Kidney epithelial cell (primary cell): ENCODE measurements around the gene SAMD4A. TPM values are rescaled to one million over a fixed set of nuclear protein-coding genes. Genes with fewer than 3 reads are reported as not detected.
A peak's percentile ranks its signal among the peaks of the same experiment; 100 is the strongest.

Experiments
- DNase-seq: peaks from one replicate; pipeline ENCODE4 v3.0.0-alpha.2; 2010; ENCODE audit warnings: low read depth
- H3K27me3 ChIP-seq: 2 replicates; pipeline ENCODE4 v1.6.0; 2011; ENCODE audit warnings: low read length; ENCODE audit not compliant: control insufficient read depth, insufficient read depth
- H3K36me3 ChIP-seq: 2 replicates; pipeline ENCODE4 v1.5.1; 2011; ENCODE audit warnings: low read length; ENCODE audit not compliant: control insufficient read depth, insufficient read depth
- H3K4me3 ChIP-seq: 2 replicates; pipeline ENCODE4 v1.5.1; 2011; ENCODE audit warnings: low read depth, mild to moderate bottlenecking, control low read depth, low read length
- CTCF ChIP-seq: IDR thresholded peaks from 2 replicates; pipeline ENCODE4 v1.5.1; 2011; ENCODE audit warnings: mild to moderate bottlenecking, moderate library complexity, low read length, control low read depth, inconsistent platforms; ENCODE audit not compliant: insufficient read depth, poor library complexity, severe bottlenecking
- total RNA-seq: library from RNA; depleted of rRNA; stranded (reverse); fragments of >200 nt; gene quantifications from 2 replicates; pipeline ENCODE4 v1.2.3, GENCODE V29; 2015

SAMD4A gene
- total RNA-seq, 1 donor from 2014 or later = 14.5 TPM

DNA sequence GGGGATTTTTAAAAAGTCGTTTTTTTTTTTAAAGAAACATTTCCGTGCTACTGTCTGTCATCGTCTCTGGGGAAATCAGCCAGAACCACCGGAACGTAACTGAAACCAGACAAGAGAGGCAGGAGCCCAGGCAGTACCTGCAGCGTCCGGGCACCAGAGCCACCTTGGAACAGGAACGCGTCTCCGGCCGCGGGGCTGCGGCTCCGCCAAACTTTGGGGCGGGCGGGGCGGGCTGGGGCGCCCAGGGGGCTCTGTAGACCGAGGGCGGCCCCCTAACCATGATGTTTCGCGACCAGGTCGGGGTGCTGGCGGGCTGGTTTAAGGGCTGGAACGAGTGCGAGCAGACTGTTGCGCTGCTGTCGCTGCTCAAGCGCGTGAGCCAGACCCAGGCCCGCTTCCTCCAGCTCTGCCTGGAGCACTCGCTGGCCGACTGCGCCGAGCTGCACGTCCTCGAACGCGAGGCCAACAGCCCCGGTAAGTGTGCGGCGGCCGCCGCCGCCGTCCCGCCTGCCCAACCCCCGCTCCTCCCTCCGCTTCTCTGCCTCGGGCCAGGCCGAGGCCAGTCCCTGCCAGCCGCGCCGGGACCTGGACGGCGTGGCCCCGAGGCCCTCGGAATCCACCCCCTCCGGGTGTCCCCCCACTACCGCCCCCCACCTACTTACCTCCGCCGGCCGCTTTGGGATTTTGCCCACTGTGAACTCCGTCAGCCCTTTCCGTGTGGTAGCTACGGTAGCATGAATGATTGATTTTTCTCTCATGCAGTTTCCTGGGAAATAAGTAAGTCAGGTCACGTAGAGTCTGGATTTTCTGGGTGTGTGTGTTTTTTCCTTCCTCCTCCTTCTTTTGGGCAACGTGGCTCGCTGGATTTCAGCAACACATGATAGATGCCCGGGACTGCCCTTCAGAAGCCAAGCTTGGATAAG lies 972 bp downstream of the SAMD4A start:
- DNase-seq = no peak
- Histone ChIP-seq H3K4me3 (peak overlapping the region; percentile 83), H3K27me3 (no peaks in the 10 kb centered on the region), H3K36me3 (no peaks in the 10 kb centered on the region)
- TF ChIP-seq CTCF = no peak

- H3K27me3 ChIP-seq = no peaks in the 10 kb centered on the region
- no peaks in the 10 kb centered on the region for H3K36me3 ChIP-seq
- no peak for TF ChIP-seq CTCF
- H3K4me3 ChIP-seq = peak overlapping the region; percentile 32
- no peak for DNase-seq
These were observed 2.1 kb downstream of the SAMD4A start for GRCh38 chr14:54568821-54569595.

DNA sequence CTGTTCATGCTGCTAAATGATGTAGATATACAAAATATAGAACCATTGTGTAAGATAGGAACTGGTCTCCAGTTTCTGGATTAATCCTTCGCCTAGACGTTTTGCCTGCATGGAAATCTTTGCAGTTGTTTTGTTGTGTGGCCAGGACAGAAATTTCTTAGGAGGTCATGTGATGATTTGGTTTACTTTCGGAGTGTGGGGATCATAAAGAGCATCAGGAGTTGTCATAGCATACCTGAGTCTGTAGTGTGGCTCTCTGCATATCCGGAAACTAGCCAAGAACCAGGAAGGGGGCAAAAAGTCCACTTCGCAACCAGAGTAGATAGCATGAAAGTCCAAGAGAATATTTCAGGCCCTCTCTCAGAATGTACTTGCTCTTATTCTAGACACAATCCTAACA lies 3.1 kb downstream of the SAMD4A start:
- no peak for DNase-seq
- no peak for TF ChIP-seq CTCF
- Histone ChIP-seq H3K4me3 (no peak overlapping the region), H3K27me3 (no peaks in the 10 kb centered on the region), H3K36me3 (no peaks in the 10 kb centered on the region)

GRCh38 chr14:54570631-54571415 lies 3.9 kb downstream of the SAMD4A start:
- DNase-seq = no peak
- H3K4me3 ChIP-seq = no peak overlapping the region
- no peak for TF ChIP-seq CTCF

DNA sequence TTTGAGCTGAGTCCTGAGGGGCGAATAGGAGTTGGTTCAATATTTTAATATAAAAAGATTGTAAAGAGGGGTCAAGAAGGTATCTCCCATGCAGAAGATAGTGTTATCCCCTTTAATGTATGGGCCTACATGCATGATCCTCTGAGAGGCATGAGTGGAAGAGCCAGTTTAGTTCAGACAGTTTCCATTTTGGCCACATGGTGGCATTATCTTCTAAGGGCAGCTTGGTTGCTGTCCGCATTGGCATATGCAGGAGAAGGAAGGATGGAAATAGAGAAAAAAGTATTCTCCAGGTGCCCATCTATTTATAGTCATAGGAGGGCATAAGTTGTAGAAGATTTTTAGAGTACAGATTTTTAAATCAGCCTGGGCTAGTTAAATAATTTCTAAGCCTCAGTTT lies 5.4 kb downstream of the SAMD4A start:
- DNase-seq = no peak
- no peaks in the 10 kb centered on the region for H3K36me3 ChIP-seq
- H3K27me3 ChIP-seq = no peaks in the 10 kb centered on the region
- no peak overlapping the region for H3K4me3 ChIP-seq
- peak; percentile 51 for TF ChIP-seq CTCF

More at GRCh38 chr14:54570631-54571415, 3.9 kb downstream of the SAMD4A start:
- H3K36me3 ChIP-seq = no peaks in the 10 kb centered on the region
- no peaks in the 10 kb centered on the region for H3K27me3 ChIP-seq
